GM19035 (cell line): Measurements from ENCODE around the gene EIF2D.
"Not testable (repeated sequence)": the region's sequence is repeated elsewhere in the genome, so short reads cannot be mapped to it uniquely, and the experiment has no call there.

ENCODE experiments used
- ATAC-seq: cut with Tn5 transposase; IDR thresholded peaks from one replicate; pipeline ENCODE4 v1.9.1; 2021; ENCODE audit not compliant: unreplicated experiment

Gene EIF2D

GRCh38 chr1:206589206-206589605 is 23.1 kb downstream of the EIF2D start:
- ATAC-seq = no peak

- ATAC-seq = no peak
Observed at GRCh38 chr1:206588492-206588891, 23.8 kb downstream of the EIF2D start.

GRCh38 chr1:206587904-206588303 is 24.4 kb downstream of the EIF2D start:
- no peak for ATAC-seq

DNA sequence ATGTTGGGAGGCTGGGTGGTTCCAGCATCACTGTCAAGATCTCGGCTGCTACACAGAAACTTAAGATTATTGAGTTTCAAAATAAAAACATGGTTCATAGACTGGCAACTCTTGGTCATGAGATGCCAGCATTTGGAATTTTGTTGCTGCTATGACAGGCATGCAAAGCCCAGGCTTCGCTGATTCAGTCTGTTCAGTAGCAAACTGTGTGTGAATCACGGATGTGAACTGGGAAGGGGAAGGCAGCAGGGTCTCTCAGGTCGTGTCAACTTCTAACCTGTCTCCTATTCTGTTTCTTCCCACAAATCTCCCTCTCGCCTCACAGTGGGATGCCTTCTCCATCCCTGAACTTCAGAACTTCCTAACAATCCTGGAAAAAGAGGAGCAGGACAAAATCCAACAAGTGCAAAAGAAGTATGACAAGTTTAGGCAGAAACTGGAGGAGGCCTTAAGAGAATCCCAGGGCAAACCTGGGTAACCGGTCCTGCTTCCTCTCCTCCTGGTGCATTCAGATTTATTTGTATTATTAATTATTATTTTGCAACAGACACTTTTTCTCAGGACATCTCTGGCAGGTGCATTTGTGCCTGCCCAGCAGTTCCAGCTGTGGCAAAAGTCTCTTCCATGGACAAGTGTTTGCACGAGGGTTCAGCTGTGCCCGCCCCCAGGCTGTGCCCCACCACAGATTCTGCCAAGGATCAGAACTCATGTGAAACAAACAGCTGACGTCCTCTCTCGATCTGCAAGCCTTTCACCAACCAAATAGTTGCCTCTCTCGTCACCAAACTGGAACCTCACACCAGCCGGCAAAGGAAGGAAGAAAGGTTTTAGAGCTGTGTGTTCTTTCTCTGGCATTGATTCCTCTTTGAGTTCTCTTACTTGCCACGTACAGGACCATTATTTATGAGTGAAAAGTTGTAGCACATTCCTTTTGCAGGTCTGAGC is 25.5 kb downstream of the EIF2D start:
- ATAC-seq = no peak

GRCh38 chr1:206584683-206585082 is 27.6 kb downstream of the EIF2D start:
- no peak for ATAC-seq

DNA sequence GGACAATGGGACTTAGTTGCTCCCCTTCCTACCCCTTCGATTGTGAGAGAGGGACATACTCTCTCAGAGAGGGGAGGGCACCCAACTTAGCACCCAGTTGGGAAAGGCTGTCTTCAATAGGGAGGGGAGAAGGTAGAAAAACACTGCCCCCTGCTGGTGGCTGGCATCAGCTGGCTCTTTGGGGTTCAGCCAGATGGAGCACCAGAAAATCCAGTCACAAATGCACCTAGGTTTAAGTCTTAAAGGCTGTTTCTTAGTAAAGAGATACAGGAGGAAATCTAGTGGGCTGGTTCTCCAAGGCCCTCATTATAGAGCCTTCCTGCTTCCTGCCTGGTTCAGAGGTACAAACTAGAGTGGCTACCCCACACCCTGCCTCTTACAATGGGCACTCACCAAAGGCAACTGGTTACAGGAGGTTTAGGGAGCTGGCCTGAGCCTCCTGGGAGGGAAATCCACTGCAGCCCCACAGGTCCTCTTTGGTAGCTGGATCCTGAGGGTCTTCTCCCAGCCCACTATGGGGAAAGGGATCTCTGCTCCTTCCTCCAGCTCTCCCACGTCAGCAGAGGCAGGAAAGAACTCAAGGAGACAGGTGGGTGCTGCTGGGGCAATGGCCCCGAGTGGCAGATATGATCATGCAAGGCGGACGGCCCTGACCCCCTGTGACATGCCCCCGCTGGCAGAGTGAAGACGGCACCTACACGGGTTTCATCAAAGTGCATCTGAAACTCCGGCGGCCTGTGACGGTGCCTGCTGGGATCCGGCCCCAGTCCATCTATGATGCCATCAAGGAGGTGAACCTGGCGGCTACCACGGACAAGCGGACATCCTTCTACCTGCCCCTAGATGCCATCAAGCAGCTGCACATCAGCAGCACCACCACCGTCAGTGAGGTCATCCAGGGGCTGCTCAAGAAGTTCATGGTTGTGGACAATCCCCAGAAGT is 28.3 kb downstream of the EIF2D start:
- ATAC-seq = no peak

GRCh38 chr1:206582971-206583706 is 29.1 kb downstream of the EIF2D start:
- ATAC-seq = no peak

GRCh38 chr1:206582537-206582936 is 29.7 kb downstream of the EIF2D start:
- no peak for ATAC-seq

DNA sequence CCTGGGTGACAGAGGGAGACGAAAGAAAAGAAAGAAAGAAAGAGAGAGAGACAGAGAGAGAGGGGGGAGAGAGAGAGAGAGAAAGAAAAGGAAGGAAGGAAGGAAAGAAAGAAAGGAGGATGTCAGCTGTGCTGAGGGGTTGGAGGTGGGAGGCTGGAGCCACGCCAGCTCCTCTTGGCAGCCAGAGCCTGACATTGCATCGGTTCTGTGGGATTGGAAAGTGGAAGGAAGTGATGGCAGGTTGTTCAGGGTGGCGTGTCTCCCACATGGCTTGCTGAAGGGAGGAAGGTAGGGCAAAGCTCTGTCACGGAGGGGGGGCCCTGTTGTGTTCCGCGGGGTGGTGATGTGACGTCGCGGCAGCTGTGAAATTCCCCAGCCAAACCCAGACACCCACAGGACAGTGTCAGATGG is 30.7 kb downstream of the EIF2D start:
- no peak for ATAC-seq

DNA sequence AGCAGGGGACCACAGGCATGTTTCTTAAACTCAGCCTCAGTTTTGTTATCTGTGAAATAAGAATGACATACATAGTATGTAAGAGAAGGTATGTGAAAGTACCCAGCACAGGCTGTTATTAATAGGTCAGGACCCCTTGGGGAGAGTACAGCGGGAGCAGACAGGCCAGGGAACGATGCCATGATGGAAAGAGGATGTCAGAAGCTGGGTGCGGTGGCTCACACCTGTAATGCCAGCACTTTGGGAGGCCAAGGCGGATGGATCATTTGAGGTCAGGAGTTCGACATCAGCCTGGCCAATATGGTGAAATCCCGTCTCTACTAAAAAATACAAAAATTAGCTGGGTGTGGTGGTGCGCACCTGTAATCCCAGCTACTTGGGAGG is 31.2 kb downstream of the EIF2D start:
- ATAC-seq = not testable (repeated sequence)

- no peak for ATAC-seq
Observed at GRCh38 chr1:206580438-206581113, 31.7 kb downstream of the EIF2D start.

GRCh38 chr1:206579747-206580437 is 32.4 kb downstream of the EIF2D start:
- peak; percentile 81 for ATAC-seq

GRCh38 chr1:206578978-206579374 is 33.3 kb downstream of the EIF2D start:
- ATAC-seq = no peak

- ATAC-seq = no peak
Observed at GRCh38 chr1:206578068-206578977, 33.9 kb downstream of the EIF2D start.

DNA sequence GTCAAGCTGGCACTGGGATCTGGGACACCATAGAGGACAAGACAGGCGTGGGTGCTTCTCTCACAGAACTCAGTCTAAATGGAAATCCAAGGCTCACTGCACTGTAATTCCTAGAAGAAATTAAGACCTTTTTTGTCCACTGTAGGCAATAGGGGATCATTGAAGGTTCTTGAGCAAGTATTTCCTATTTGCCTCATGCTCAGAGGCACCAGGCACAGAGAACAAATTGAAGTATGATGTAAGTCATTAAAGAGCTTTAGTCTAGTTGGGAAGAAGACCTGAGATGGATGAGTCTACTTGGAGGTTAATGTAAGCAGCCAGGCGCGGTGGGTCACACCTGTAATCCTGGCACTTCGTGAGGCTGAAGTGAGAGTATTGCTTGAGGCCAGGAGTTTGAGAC is 34.6 kb downstream of the EIF2D start:
- no peak for ATAC-seq

GRCh38 chr1:206575894-206576737 is 36.1 kb downstream of the EIF2D start:
- no peak for ATAC-seq

DNA sequence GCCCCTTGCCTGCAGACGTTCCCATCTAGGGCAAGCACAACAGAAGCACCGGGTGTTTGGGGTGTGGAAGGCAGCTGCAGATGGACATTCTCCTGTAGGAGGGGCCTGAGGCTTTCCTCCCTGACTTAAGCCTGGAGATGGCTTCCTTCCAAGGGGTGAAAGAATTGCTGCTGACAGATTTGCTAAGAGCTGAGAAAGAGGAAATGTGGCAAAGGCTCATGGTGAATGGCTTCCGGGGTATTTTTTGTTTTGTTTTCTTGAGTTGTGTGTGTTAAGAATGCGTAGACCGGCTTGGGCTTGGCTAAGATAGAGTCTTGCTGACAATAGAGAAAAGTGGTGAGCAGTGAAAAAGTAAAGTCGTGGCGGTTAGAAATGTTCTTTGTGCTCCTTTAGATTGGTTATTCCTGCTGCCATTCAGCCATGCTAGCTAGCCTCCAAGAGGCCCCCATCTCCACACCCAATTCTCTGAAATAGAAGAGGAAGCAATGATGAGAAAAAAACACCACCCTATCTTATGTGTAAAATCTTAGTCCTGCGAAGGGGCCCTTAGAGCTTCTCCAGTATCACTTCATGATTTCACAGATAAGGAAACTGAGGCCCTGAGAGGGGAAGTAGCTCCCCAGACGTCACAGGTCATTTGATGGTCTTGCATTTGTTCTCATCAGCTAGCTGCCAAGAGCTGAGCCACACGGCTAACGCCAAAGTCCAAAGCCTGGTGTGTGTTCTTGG is 36.9 kb downstream of the EIF2D start:
- ATAC-seq = no peak
